Pons (tissue), 1 donor: ENCODE measurements around the gene RBM28.
A peak's percentile ranks its signal among the peaks of the same experiment; 100 is the strongest.
"Not testable (repeated sequence)": the region's sequence is repeated elsewhere in the genome, so short reads cannot be mapped to it uniquely, and the experiment has no call there.

Experiments
- DNase-seq: peaks from one replicate; pipeline ENCODE4 v3.0.0-alpha.2; 2016; ENCODE audit warnings: low spot score

Gene RBM28

DNA sequence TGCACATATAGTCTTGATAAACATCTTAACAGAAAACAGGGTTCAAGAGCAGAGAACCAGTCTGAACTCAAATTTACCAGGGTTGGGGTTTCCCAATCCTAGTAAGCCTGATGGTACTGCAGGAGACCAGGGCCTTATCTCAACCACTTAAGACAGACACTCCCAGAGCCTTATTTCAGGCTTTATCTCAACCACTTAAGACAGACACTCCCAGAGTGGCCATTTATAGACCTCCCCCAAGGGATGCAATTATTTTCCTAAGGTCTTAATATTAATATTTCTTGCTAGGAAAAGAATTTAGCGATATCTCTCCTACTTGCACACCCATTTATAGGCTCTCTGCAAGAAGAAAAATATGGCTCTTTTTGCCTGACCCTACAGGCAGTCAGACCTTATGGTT, 63.3 kb downstream of the RBM28 start:
- DNase-seq: not testable (repeated sequence)

DNA sequence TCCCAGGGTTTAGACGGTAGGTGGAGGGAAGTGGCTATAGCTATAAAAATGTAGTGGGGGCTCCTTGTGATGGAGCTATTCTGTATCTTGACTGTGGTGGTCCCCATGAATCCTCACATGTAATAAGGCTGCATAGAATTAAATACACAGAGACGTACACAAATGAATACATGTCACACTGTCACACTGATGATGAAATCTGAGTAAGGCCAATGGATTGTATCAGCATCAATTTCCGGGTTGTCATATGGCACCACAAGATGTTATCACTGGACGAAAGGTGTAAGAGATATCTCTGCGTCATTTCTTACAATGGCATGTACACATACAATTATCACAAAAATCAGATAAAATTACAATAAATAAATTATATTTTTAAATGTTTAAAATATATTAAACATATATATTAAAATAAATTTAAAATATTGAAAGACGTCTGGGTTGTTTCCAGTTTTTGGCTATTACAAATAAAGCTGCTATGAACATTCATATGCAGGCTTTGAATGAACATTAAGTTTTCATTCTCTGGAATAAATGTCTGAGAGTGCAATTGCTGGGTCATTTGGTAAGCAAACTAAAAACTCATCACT, 64.5 kb downstream of the RBM28 start:
- no peak for DNase-seq

DNA sequence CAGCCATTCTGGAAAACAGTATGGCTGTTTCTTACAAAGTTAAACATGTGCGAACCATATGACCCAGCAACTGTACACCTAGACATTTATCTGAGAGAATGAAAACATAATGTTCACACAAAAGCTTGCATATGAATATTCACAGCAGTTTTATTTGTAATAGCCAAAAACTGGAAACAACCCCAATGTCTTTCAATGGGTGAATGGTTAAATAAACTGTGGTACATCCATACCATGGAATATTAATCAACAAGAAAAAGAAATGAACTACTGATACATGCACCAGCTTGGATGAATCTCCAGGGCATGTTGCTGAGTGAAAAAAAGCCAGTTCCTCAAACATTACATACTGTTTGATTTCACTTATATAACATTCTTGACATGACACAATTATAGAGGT, 65.3 kb downstream of the RBM28 start:
- no peak for DNase-seq

DNA sequence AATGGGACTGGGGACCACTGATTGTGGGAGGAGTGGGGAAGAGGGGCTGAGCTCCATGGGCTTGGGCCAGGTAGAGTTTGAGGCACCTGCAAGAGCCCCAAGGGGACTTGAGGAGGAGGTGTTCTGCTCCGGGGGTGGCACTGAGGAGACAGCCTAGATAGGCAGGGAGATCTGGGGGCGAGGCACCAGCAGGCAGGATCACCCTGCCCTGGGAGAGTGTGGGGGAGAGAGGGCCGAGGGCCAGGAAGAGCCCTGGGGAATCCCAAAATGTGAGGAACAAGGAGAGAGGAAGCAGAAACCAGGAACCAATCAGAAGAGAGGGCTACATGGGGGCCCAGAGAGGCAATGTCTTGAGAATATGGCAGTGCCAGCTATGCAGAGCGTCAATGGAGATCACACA, 68.0 kb downstream of the RBM28 start:
- no peak for DNase-seq

DNA sequence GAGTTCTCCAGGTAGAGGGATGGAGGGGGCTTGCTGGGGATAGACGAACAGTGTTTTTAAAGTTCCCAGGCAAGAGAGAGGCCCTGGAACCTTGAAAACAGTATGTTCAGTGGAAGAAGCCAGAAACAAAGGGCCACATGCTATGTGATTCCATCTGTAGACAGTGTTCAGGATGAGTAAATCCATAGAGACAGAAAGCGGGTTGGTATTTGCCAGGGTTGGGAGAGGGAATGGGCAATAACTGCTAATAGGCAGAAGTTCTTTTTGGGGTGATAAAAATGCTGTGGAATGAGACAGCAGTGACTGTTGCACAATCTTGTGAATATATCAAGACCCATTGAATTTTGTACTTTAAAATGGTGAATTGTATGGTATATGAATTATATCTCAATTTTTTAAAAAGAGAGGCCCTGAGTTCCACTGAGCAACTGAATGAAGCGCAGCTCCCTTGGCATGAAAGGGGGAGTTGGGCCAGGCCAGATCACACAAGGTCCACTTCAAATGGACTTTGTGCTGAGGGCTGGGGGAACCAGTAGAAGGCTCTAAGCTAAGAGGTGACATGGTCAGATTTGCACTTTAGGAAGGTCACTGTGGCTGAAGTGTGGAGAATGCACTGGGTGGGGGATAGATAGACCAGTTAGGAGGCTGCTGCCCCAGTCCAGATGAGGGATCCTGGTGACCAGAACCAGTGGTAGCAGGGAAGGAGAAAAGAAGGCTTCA, 68.7 kb downstream of the RBM28 start:
- no peak for DNase-seq

DNA sequence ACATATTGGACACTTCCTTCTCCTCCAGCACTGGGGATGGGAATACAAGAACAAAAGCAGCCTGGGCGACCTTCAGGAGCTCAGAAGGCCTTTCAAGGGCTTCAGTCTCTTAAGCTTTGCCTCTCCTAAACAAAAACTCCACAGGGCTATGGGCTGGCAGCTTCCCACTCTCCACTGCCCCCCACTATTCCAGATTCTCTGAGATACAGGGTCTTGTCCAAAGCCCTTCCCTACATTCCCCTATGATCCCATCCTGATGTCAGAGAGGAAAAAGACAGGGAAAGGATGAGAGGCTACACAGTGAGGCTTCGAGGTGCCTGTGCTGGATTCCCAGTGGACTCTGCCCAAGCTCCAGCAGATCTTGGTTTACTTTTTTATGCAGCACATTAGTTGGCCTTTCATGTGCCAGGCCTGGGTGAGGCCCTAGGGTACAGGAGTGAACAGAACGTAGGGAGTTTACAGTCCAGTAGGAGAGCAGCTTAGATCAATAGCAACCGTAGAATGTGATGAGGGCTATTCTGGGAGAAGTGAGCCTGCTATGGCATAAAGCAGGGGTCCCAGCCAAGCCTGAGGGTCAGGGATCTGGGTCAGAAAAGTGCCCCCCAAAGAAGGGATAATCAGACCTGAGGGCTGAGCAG, 69.3 kb downstream of the RBM28 start:
- DNase-seq: no peak

DNA sequence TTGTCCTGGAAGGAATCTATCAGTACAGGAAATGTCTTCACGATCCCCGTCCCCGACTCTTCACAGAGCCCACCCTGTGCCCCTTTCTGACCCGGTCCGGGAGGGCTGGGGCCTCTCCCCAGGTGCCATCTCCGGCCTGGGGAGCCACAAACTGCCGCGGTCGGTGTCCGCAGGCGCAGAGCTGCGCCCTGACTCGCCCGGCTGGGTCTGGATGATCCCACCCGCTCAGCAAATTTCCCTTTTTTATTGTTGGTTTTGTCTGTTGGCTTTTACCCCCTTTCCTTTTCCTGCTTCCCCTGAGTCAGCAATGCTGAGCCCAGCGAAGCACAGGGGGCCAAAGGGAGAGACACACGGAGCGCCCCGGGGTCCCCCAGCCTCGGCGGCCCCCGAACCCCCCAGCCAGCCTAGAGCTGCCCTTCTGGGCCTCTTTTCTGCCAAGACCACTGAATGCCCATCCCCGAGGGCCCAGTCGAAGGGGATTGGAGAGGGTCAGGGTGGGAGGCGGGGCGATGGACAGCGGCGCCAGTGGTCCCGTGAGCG, 71.7 kb downstream of the RBM28 start:
- DNase-seq: no peak

DNA sequence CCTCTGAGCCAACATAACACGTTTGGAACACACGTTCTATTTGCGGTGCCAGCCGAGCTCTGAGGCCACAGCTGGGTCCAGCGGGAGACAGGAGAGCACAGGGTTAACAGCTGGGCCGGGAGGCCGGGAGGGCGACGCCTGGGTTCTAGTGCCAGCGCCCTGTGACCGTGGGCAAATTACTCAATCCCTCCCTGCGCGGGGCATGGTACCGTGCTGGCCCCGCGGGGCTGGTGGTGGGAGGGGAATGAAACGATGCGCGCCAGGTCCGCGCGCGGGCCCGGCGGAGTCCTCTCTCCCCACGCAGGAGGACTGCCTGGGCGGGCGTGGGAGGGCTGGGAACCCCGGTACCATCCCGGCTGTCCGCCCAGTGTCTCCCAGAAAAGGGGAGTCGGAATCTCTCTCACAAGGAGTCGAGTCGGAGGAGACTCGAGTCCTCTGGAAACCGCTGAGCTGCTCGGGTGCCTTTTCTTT, 72.2 kb downstream of the RBM28 start:
- no peak for DNase-seq

DNA sequence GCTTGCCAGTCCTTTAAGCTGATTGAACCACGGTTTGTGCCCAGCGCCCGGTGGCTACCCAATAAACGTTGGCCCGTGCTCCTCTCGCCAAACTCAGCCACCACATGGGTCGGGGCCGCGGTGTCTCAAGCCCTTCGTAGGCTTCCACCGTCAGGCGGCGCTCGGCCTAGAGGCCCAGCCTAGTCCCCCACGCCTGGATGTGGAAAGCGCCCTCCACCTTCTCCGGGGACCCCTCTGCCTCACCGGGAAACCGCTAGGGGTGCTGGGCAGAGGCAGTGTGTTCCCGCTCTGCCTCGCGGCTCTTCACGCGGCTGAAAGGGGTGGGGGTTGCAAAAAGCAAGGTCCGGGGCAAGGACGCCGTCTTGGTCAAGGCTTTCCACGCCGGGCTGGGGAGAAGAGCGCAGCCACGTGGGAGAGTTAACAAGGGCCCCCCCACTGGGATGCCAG, 72.9 kb downstream of the RBM28 start:
- no peak for DNase-seq

DNA sequence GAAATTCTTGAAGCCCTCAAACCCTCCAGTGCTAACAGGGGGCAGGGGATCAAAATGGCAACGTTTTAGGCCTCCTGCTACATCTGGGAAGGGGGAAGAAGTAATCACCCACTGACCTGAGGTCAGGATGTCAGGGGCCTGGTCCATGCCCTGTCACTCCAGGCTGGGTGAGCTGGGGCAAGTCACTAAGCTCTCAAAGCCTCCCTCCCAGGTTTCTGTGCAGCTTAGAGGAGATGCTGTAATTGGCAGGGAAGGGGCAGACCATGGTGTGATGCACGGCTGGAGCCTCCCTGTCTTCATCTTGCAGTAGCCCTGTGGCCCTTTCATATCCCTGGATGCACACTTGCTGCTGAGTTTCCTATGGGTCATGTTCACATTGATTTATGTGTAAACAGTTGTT, 75.5 kb downstream of the RBM28 start:
- DNase-seq: no peak

DNA sequence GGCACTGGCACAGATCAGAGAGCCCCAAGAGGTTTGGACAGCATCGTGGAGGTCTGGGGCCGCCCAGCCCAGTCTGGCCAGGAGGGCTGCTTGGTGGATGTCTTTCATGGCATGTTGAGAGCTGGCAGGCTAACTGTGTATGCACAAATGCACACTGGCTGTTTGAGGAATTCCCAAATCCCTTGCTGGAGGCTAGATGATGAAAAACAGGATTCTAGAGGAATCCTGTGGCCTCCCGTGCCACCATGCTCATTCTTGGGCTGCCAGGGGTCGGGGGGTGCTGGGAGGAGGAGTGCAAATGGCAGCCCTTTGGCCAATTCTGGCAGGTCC, 76.1 kb downstream of the RBM28 start:
- no peak for DNase-seq

DNA sequence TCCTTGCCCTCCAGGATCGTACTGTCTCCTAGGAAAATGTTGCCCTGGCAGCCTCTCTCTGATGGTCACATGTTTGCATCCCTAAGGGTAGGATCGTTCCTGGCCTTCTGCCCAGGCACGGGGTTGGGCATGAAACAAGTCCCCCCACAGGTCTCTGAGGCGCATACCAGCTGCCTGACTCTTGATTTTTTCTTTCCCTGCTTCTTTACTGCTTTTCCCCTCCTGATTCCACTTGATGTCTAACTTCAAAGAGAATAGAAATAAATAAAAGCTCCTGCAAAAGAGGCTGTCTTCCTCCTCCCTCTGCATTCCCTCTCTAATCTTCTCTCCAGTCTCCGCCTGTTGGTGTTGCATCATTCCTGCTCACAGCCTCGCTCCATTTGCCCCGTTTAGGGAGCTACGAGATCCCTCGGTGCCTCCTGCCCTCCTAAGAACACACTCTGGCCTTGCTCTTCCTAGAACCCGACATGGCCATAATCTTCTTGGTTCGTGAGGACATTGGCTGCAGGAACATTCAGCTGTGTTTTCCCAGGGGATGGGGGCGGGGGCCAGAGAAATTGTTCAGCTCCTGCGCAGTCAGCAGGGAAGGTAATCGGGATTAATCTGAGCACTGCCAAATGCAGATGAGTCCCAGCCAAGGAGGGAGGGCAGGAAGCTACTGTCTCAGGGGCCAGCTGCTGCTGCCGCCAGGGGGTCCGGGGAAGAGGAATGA, 76.7 kb downstream of the RBM28 start:
- DNase-seq: peak; percentile 24

DNA sequence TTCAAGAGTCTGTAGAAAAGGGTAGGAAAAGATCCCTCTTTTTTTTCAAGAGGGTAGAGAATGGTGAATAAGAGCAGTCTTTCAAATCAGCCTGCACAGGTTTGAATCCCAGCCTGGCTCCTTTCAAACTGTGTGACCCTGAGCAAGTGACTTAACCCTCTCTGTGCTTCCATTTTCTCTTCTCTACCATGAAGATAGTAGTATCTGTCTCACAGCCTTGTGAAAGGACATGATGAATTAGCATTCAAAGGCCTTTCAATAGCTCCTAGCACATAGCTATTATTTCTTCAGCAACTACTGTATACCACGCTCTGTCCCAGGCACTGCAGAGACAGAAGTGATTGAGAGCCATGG, 77.2 kb downstream of the RBM28 start:
- no peak for DNase-seq

DNA sequence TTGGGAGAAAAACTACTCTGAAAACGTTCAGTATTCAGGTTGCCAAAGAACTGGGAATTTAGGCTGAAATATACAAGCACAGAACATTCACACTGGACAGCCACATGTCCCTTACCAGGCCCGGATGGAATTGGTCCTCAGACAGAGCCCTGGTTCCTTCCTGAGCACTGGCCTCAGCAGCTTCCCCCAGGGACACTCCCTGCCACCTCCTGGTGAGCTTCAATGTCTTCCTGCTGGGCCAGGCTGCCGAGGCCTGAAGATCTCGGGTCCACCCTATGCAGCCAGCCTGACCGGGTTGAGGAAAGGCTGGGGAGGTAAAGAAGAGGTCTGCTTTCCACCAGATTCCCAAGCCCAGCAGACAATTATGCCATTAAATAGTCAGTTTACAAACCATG, 77.8 kb downstream of the RBM28 start:
- no peak for DNase-seq

DNA sequence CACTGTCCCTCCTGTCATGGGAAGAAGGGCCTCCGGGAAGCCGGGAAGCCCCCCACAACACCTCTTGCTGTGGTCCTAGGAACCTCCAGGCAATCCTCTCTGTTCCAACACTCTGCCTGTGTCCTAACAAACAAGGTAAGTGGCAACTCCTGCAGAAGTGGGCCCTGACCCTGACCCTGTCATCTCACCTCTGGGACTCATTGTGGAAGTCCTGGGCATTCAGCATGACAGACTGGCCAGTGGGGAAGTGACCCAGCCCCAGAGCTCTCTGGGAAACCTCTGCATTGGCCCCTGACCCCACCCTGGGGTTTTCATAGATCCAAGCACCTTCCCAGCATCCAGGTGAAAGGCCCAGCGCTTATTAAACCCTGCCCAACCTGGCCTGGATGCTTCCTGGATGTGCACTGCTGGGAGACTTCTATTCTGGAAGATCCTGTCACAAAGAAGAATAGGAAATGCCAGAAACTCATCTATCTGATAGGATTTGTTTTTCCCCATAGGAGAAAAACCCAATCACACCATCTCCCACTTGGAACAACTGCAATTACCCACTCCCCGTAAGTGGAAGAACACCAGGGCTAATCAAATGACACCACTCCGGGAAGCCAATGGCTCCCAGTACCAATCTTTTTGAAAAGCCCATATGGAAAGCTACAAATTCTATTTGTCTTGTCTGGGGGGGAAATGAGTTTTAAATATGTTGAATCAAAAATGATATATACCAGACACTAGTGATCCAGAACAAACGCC, 78.4 kb downstream of the RBM28 start:
- no peak for DNase-seq

DNA sequence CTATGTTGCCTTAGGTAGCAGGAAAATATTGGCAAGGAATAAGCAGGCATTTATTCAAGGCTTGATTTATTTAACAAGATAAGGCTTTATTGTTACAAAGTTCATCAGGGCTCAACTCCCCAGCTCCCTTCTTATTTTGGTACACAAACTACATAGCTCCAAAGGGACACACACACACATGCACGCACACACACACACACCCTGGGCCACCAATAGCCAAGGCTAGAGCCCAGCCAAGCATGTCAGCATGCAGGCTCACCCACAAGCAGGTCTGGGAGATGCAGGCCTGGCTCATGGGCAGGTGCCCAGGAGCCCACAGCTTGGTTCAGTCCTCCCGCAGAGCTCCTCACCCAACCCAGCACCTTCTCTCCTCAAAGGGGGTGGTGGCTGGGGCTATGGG, 79.2 kb downstream of the RBM28 start:
- DNase-seq: no peak

DNA sequence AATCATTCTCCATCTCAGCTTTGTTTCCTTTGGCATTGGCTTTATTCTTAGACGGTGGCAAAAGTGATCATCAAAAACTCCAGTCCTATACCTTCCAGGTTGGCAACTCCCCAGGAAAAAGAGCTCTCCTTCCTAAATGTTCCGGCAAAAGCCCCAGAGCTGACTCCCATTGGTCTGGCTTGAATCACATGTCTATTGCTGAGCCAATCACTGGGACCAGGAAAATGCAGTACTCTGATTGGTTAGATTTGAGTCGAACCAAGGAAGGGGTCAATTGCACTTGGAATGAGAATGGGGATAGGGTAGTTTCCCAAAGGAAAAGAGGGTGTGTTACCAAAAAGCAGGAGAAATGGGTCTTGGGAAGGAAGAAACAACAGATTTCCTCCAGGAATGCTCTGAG, 80.3 kb downstream of the RBM28 start:
- no peak for DNase-seq

DNA sequence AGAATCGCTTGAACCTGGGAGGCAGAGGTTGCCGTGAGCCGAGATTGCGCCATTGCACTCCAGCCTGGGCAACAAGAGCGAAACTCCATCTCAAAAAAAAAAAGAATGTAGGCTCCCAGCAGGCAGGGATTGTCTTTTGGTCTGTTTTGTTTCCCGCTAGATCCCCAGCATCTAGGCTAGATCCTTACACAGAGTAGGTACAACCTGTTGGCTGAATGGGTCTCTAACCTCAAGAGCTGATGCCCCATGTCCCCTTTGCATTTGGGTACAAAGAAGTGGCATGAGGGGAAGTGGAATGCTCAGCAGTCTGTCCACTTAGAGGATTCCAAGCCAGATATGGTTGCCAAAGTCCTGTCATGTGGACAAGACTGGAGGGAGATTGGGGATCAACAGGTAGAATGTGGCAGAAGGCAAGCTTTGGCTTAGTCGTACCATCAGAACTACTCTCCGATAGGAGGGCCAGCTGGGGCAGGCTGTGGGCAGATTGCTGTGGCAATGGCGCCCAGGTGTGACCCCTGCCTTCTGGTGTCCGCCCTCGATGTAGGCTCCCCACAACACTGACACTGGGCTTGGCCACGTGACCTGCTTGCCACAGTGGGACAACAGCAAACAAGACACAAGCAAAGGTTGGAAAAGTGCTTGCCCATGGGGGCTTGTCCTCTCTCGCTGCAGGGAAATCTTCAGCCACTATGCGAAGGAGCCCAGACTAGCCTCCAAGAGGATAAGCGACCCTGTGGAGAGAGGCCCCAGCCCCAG, 81.3 kb downstream of the RBM28 start:
- no peak for DNase-seq

DNA sequence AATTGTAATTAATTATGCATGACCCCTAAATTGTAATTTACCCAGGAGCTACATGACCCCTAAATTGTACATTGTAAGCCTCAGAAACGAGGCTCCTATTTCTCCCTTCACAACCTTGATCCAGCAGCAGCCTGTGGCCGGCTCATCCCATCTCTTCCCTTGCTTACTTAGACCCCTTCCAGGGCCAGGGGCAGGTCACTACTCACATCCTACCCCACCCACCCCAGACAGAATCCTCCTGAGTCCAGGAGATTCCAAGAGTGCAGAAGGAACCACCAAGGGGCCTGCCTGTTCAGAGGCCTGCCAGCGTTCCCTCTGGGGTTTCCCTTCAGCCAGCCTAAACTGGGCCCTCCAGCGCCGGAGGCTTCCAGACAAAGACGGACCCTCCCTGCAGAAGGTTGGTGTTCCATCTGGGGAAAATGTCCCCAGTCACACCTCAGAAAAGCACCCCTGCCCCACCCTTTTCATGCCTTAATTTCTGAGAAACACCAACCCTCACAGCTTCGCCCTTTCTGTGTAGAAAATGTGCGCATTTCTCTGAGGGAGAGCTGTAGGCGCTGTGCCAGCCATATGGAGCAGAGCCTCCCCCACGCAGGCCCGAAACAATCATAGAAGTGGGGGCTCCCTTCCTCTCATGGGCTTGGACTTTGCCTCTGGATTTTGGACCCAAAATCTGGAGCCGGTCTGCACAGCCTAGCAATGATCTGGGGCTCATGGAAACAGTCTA, 83.5 kb downstream of the RBM28 start:
- no peak for DNase-seq
